HL-60 (cell line): Measurements from ENCODE around the gene DAPL1.

ENCODE experiments used
- CTCF ChIP-seq: IDR thresholded peaks from one replicate; pipeline ENCODE4 v1.5.1; 2011; ENCODE audit warnings: low read length, control low read depth, inconsistent platforms; ENCODE audit not compliant: insufficient read depth
- REST ChIP-seq: IDR thresholded peaks from 2 replicates; pipeline ENCODE4 v1.6.1; 2012; ENCODE audit warnings: low read depth; ENCODE audit not compliant: insufficient replicate concordance

GRCh38 chr2:158778243-158778642 is 16.9 kb upstream of the DAPL1 start:
- TF ChIP-seq REST (no peak), CTCF (no peak)
